CD8-positive, alpha-beta memory T cell (primary cell): Measurements from ENCODE around the gene A3GALT2. TPM values are rescaled to one million over a fixed set of nuclear protein-coding genes. Genes with fewer than 3 reads are reported as not detected.
"Not testable (repeated sequence)": the region's sequence is repeated elsewhere in the genome, so short reads cannot be mapped to it uniquely, and the experiment has no call there.

Experiments
- CTCF ChIA-PET: fragments of 350-600 bp; sonication (Branson Sonifier 250); formaldehyde crosslinking; loops from one replicate; lab custom pipeline; 2021; ENCODE audit warnings: antibody characterized with exemption; lab: Charles Lee
- POLR2A ChIA-PET: fragments of 350-600 bp; sonication (Branson Sonifier 250); formaldehyde crosslinking; loops from one replicate; lab custom pipeline; 2021; ENCODE audit warnings: antibody characterized with exemption; lab: Charles Lee
- DNase-seq, 5 donors: peaks; one replicate each; pipeline versions ENCODE4 v3.0.0 to v3.0.0-alpha.2; 2020 to 2022; ENCODE audit warnings: mixed read lengths in 1 of 5
- H3K27ac ChIP-seq: one replicate; pipeline ENCODE4 v1.7.0; 2013; ENCODE audit warnings: low read depth, mild to moderate bottlenecking, low read length, moderate library complexity
- H3K27me3 ChIP-seq: 2 replicates; pipeline ENCODE4 v1.7.0; 2013; ENCODE audit warnings: low read length, mild to moderate bottlenecking; ENCODE audit not compliant: insufficient read depth, poor library complexity, severe bottlenecking
- H3K36me3 ChIP-seq: 2 replicates; pipeline ENCODE4 v1.7.0; 2013; ENCODE audit warnings: mild to moderate bottlenecking, low read length, moderate library complexity; ENCODE audit not compliant: insufficient read depth
- H3K4me1 ChIP-seq: 2 replicates; pipeline ENCODE4 v1.7.0; 2013; ENCODE audit warnings: mild to moderate bottlenecking, low read length, moderate library complexity; ENCODE audit not compliant: insufficient read depth
- H3K4me3 ChIP-seq: 2 replicates; pipeline ENCODE4 v1.7.0; 2013; ENCODE audit warnings: mild to moderate bottlenecking, low read length
- H3K9me3 ChIP-seq: 2 replicates; pipeline ENCODE4 v1.7.0; 2013; ENCODE audit warnings: mild to moderate bottlenecking, low read length
- H3K27ac Mint-ChIP-seq, 8 donors: one replicate each; pipeline ENCODE4 v1.8.0; 2020 to 2021; ENCODE audit warnings: mixed read lengths in 8 of 8, mild to moderate bottlenecking in 6 of 8, inconsistent platforms in 3 of 8, moderate library complexity in 3 of 8
- H3K27me3 Mint-ChIP-seq, 2 donors: one replicate each; pipeline ENCODE4 v1.8.0; 2020 to 2021; ENCODE audit warnings: mixed read lengths in 2 of 2, mild to moderate bottlenecking in 1 of 2, moderate library complexity in 1 of 2
- H3K36me3 Mint-ChIP-seq, 3 donors: one replicate each; pipeline ENCODE4 v1.8.0; 2020 to 2021; ENCODE audit warnings: mixed read lengths in 3 of 3, inconsistent platforms in 1 of 3, mild to moderate bottlenecking in 1 of 3
- H3K4me1 Mint-ChIP-seq, 3 donors: one replicate each; pipeline ENCODE4 v1.8.0; 2020 to 2021; ENCODE audit warnings: mixed read lengths in 3 of 3, inconsistent platforms in 1 of 3, mild to moderate bottlenecking in 1 of 3
- H3K4me3 Mint-ChIP-seq, 7 donors: one replicate each; pipeline ENCODE4 v1.8.0; 2020 to 2021; ENCODE audit warnings: mixed read lengths in 7 of 7, mild to moderate bottlenecking in 6 of 7, moderate library complexity in 4 of 7, inconsistent platforms in 2 of 7
- H3K9me3 Mint-ChIP-seq, 5 donors: one replicate each; pipeline ENCODE4 v1.8.0; 2020 to 2022; ENCODE audit warnings: mixed read lengths in 5 of 5, mild to moderate bottlenecking in 3 of 5, moderate library complexity in 2 of 5, inconsistent platforms in 1 of 5
- polyA plus RNA-seq: library from polyadenylated mRNA; unstranded; fragments of 300-500 nt; fragmentation: Illumina TruSeq; gene quantifications from one replicate; pipeline ENCODE4 v1.2.3, GENCODE V29; 2021
- total RNA-seq, 2 experiments: library from RNA; stranded (reverse); gene quantifications; one replicate each; pipeline ENCODE4 v1.2.3, GENCODE V29; 2021

Gene A3GALT2
- total and polyA plus RNA-seq, 3 experiments from 2014 or later, result not detected

DNA sequence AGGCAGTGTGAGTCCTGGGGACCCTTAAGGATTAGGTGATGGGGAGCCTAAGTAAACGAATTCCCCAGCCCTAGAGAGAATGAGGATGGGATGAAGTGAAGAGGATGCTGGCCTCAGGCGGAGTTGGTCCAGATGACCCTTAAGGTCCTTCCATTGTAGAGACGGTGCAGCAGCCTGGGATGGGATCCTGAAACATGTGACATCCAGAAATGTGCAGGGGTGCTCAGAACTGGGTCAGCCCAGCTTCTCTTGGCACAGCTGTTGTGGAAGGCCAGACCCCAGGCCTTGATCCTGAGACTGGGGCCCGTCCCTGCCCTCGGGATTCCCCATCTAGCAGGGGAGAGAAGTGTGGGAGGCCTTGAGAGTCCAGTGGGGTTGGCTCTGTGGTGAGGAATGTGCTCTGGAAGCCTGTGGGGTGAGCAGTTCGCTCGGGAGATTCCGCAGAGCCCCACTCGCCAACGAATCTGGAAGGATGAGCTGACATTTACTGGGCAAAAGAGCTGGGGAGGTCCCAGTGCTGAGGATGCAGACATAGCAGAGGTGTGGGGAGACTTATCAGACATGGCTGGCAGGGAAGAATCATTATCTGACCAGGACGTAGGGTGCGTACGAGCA is 28.1 kb downstream of the A3GALT2 start:
- H3K36me3 Mint-ChIP-seq, result peaks cover 8 to 54% (median 13%) of the 10 kb centered on the region in 3 donors
- Histone ChIP-seq H3K27ac (no peak overlapping the region), H3K36me3 (no peaks in the 10 kb centered on the region), H3K4me1 (no peaks in the 10 kb centered on the region), H3K27me3 (no peaks in the 10 kb centered on the region), H3K4me3 (no peak overlapping the region), H3K9me3 (no peaks in the 10 kb centered on the region)
- POLR2A ChIA-PET, result no interaction called here
- peaks cover 0 to 2% of the 10 kb centered on the region in 2 donors for H3K27me3 Mint-ChIP-seq
- H3K4me1 Mint-ChIP-seq, result peaks cover 7 to 12% (median 8%) of the 10 kb centered on the region in 3 donors
- CTCF ChIA-PET, result interaction anchor here (1.2 kb wide), 1 partner anchor 75 kb away, joined by 3 read pairs; no protein-coding TSS in a partner anchor
- peak overlapping the region in 4 of 8 donors; percentile 41 to 63 (median 54) for H3K27ac Mint-ChIP-seq
- H3K9me3 Mint-ChIP-seq, result peaks cover 0 to 2% (median 0%) of the 10 kb centered on the region in 5 donors
- no peak overlapping the region for H3K4me3 Mint-ChIP-seq
- DNase-seq, result no peak

DNA sequence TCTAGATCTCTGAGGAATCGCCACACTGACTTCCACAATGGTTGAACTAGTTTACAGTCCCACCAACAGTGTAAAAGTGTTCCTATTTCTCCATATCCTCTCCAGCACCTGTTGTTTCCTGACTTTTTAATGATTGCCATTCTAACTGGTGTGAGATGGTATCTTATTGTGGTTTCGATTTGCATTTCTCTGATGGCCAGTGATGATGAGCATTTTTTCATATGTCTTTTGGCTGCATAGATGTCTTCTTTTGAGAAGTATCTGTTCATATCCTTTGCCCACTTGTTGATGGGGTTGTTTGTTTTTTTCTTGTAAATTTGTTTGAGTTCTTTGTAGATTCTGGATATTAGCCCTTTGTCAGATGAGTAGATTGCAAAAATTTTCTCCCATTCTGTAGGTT is 30.3 kb downstream of the A3GALT2 start:
- H3K4me1 ChIP-seq, H3K27me3 ChIP-seq, CTCF ChIA-PET, H3K27ac ChIP-seq, H3K9me3 Mint-ChIP-seq, H3K4me1 Mint-ChIP-seq, DNase-seq, H3K9me3 ChIP-seq, POLR2A ChIA-PET, H3K4me3 ChIP-seq, H3K36me3 ChIP-seq, H3K4me3 Mint-ChIP-seq, H3K27ac Mint-ChIP-seq, H3K27me3 Mint-ChIP-seq: not testable (repeated sequence)
- H3K36me3 Mint-ChIP-seq, result peaks cover 8 to 53% (median 11%) of the 10 kb centered on the region in 3 donors

DNA sequence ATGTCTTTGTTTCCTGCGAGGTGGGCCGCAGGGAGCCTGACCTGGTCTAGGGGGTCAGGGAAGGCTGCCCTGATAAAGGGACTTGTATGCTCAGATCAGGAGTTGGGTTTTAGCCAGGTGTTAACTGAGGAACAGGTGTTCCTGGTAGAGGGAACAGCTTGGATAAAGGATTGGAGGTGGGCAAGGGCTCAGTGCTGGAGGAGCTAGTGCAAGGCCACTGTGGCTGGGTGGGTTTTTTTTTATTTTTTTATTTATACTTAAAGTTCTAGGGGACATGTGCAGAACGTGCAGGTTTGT is 31.1 kb downstream of the A3GALT2 start:
- H3K27ac Mint-ChIP-seq, result peak overlapping the region in 1 of 8 donors; percentile 29
- POLR2A ChIA-PET, result no interaction called here
- Histone ChIP-seq H3K27me3 (no peaks in the 10 kb centered on the region), H3K9me3 (no peaks in the 10 kb centered on the region), H3K4me3 (no peak overlapping the region), H3K27ac (no peak overlapping the region), H3K4me1 (no peaks in the 10 kb centered on the region), H3K36me3 (no peaks in the 10 kb centered on the region)
- no peak overlapping the region for H3K4me3 Mint-ChIP-seq
- no peak for DNase-seq
- H3K9me3 Mint-ChIP-seq, result peaks cover 0 to 2% (median 0%) of the 10 kb centered on the region in 5 donors
- H3K27me3 Mint-ChIP-seq, result peaks cover 0 to 2% of the 10 kb centered on the region in 2 donors
- peaks cover 0 to 5% (median 4%) of the 10 kb centered on the region in 3 donors for H3K4me1 Mint-ChIP-seq
- H3K36me3 Mint-ChIP-seq, result peaks cover 8 to 50% (median 11%) of the 10 kb centered on the region in 3 donors
- CTCF ChIA-PET, result interaction anchor here (1.1 kb wide), 1 partner anchor 8 kb away, joined by 3 read pairs; no protein-coding TSS in a partner anchor

DNA sequence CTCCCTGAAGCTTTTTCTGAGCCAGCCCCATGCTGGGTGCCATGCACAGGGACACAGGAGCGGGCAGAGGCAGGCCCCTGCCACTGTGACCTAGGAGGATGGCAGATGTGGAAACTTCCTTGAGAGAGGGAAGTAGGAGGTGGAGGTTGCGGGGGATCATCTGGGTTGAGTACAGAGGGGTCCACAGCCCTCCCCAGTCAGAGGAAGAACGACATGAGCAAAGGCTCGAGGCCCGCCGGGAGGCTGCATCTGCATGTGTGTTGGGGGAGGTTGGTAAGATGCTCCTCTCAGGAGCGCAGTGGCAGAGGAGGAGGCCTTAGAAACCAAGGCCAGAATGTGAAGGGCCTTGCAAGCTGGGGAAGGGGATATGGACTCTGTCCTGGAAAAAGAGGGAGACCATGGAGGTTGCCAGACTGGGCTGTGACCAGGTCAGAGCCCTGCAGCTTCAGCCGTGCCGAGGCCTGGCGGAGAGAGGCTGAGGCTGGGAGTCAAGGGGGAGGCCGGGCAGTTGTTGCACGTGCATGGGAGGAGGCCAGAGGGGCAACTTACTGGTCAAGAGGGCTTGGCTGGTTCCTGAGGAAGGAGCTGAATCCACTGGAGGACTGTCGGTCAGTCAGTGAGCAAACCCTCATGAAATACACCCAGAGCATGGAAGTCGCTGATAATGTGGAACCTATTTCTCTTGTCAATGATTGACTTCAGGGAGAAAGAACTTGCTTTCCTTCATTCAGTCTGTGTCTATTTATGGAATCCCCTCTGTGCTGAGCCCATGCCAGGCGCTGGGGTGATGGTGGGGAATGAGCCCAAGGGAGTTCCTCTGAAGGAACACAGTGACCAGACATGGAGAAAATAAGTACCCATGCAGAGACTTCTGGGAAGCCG is 31.7 kb downstream of the A3GALT2 start:
- H3K27me3 ChIP-seq, result no peaks in the 10 kb centered on the region
- ChIA-PET CTCF (interaction anchor here (1.1 kb wide), 1 partner anchor 9 kb away, joined by 3 read pairs; no protein-coding TSS in a partner anchor), POLR2A (no interaction called here)
- H3K9me3 ChIP-seq, result no peaks in the 10 kb centered on the region
- H3K4me1 Mint-ChIP-seq, result peaks cover 0 to 5% (median 4%) of the 10 kb centered on the region in 3 donors
- peaks cover 8 to 52% (median 16%) of the 10 kb centered on the region in 3 donors for H3K36me3 Mint-ChIP-seq
- peaks cover 0 to 2% (median 0%) of the 10 kb centered on the region in 5 donors for H3K9me3 Mint-ChIP-seq
- H3K27ac ChIP-seq, result no peak overlapping the region
- peaks cover 0 to 2% of the 10 kb centered on the region in 2 donors for H3K27me3 Mint-ChIP-seq
- DNase-seq, result no peak
- peak overlapping the region in 2 of 8 donors; percentile 19 to 29 for H3K27ac Mint-ChIP-seq
- no peak overlapping the region for H3K4me3 ChIP-seq
- no peaks in the 10 kb centered on the region for H3K4me1 ChIP-seq
- H3K36me3 ChIP-seq, result no peaks in the 10 kb centered on the region
- no peak overlapping the region for H3K4me3 Mint-ChIP-seq

DNA sequence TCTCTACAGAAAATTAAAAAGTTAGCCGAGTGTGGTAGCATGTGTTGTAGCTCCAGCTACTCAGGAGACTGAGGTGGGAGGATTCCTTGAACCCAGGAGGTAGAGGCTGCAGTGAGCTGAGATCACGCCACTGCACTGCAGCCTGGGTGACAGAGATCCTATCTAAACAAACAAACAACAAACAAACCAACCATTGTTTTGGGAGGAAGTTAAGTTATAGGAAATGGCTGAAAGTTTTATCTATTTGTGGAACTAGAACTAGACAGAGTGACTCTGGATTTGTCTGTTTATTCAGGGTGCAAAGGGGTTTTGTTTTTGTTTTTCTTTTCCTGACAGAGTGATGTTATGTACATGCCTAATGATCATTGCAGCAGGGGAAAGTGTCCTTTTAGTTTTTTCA is 33.6 kb downstream of the A3GALT2 start:
- POLR2A ChIA-PET, result no interaction called here
- H3K4me1 Mint-ChIP-seq, result no peaks in the 10 kb centered on the region

DNA sequence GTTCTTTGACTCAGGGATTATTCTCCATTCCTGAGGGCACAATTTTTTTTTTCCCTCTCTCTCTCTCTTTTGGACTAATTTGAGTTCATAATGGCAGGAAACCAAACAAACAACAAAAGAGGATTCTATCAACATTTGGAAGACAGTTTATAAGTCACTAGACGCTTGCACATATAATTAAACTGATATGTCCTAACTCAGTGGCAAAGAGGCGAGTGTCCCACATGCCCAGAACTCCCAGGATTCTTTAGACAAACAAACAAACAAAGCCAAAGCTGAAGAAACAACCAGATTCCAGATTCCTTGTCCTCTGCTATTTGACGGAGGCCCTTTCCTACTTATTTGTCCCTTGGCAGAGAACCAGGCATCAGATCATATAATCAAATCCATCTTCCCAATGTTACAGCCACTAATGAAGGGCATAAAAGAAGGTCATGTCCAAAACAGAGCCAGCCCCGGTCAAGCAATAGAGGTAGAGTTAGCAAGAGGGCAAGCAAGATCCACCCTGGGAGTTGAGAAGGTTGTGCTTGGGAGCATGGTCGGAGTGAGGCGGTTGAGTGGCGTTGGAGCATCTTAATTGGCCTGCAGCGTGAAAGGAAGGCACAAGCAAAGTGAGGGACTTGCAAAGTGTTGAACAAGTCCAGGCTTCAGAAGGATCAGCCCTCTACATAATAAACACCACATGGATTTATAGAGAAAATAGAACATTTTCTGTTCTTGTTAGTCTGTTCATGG is 34.3 kb downstream of the A3GALT2 start:
- Histone ChIP-seq H3K4me3 (no peak overlapping the region), H3K4me1 (no peaks in the 10 kb centered on the region), H3K36me3 (peaks cover 4% of the 10 kb centered on the region), H3K27ac (no peak overlapping the region), H3K27me3 (no peaks in the 10 kb centered on the region), H3K9me3 (no peaks in the 10 kb centered on the region)
- Mint-ChIP-seq H3K27ac (peak overlapping the region in 3 of 8 donors; percentile 4 to 49 (median 42)), H3K27me3 (no peaks in the 10 kb centered on the region), H3K4me1 (no peaks in the 10 kb centered on the region), H3K9me3 (peaks cover 0 to 2% (median 0%) of the 10 kb centered on the region in 5 donors), H3K4me3 (no peak overlapping the region), H3K36me3 (peaks cover 13 to 63% (median 23%) of the 10 kb centered on the region in 3 donors)
- ChIA-PET POLR2A (no interaction called here), CTCF (interaction anchor here (1.7 kb wide), 1 partner anchor 8 kb away, joined by 11 read pairs; no protein-coding TSS in a partner anchor)
- no peak for DNase-seq

More for the DNA sequence above, 33.6 kb downstream of the A3GALT2 start:
- no peaks in the 10 kb centered on the region for H3K27me3 Mint-ChIP-seq
- H3K36me3 Mint-ChIP-seq, result peaks cover 8 to 56% (median 18%) of the 10 kb centered on the region in 3 donors
- peaks cover 0 to 2% (median 0%) of the 10 kb centered on the region in 5 donors for H3K9me3 Mint-ChIP-seq
- Histone ChIP-seq H3K9me3 (no peaks in the 10 kb centered on the region), H3K27me3 (no peaks in the 10 kb centered on the region), H3K4me1 (no peaks in the 10 kb centered on the region), H3K27ac (no peak overlapping the region), H3K4me3 (no peak overlapping the region), H3K36me3 (no peaks in the 10 kb centered on the region)
- H3K4me3 Mint-ChIP-seq, result no peak overlapping the region
- CTCF ChIA-PET, result no interaction called here
- H3K27ac Mint-ChIP-seq, result peak overlapping the region in 2 of 8 donors; percentile 42 to 43
- no peak for DNase-seq

DNA sequence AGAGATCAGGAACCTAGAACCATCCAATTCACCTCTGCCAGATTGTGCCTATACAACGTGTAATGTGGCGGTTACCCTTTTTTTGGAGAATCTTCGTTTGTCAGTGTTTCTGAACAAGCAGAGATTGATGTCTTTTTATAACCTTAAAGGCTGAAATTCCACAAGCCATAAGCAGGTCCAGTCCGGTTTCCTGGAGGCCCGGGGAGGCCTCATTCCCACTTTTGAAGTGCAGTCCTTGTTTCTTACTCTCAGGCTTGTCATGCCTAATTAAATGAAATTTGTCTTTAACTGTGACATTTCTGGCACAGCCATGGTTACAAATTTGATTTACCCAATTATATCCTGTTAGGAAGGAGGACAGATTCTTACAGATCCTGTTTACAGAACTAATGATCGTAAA is 36.8 kb downstream of the A3GALT2 start:
- H3K36me3 ChIP-seq, result peaks cover 5% of the 10 kb centered on the region
- Mint-ChIP-seq H3K9me3 (no peaks in the 10 kb centered on the region), H3K27ac (peak overlapping the region in 1 of 8 donors; percentile 3), H3K4me1 (no peaks in the 10 kb centered on the region), H3K4me3 (no peak overlapping the region), H3K36me3 (peaks cover 9 to 72% (median 23%) of the 10 kb centered on the region in 3 donors), H3K27me3 (no peaks in the 10 kb centered on the region)
- no peak overlapping the region for H3K27ac ChIP-seq
- DNase-seq, result no peak
- CTCF ChIA-PET, result interaction anchor here (1.3 kb wide), 1 partner anchor 12 kb away, joined by 3 read pairs; no protein-coding TSS in a partner anchor
- no peaks in the 10 kb centered on the region for H3K27me3 ChIP-seq
- H3K9me3 ChIP-seq, result no peaks in the 10 kb centered on the region
- POLR2A ChIA-PET, result no interaction called here
- H3K4me3 ChIP-seq, result no peak overlapping the region
- H3K4me1 ChIP-seq, result no peaks in the 10 kb centered on the region
